Measurements from ENCODE around the gene NEU1.

- no peak for TF ChIP-seq ARNTL (CRISPR knock-in tag; IDR thresholded peaks at IDR 0.05; ENCODE audit: borderline replicate concordance, low read depth)
- no peak for TF ChIP-seq RARB (CRISPR knock-in tag; IDR thresholded peaks at IDR 0.05)
- TF ChIP-seq SNAI2 (CRISPR knock-in tag; IDR thresholded peaks at IDR 0.05), result no peak
- TF ChIP-seq ZFP3 (CRISPR knock-in tag; IDR thresholded peaks at IDR 0.05), result no peak
- TF ChIP-seq PATZ1 (CRISPR knock-in tag; IDR thresholded peaks at IDR 0.05; ENCODE audit: borderline replicate concordance), result no peak
- no peak for TF ChIP-seq POU6F1 (CRISPR knock-in tag; IDR thresholded peaks at IDR 0.05; ENCODE audit: borderline replicate concordance, low read depth)
- TF ChIP-seq ZFP30 (CRISPR knock-in tag; IDR thresholded peaks at IDR 0.05), result no peak
- TF ChIP-seq OSR1 (CRISPR knock-in tag; IDR thresholded peaks at IDR 0.05), result no peak
- no peak for TF ChIP-seq TSHZ2 (CRISPR knock-in tag; IDR thresholded peaks at IDR 0.05)
- no peak for TF ChIP-seq BACH2 (CRISPR knock-in tag; IDR thresholded peaks at IDR 0.05; ENCODE audit: borderline replicate concordance)
- TF ChIP-seq TOX (CRISPR knock-in tag; IDR thresholded peaks at IDR 0.05; ENCODE audit: borderline replicate concordance), result no peak
- no peak for TF ChIP-seq PPARA (CRISPR knock-in tag; IDR thresholded peaks at IDR 0.05; ENCODE audit: borderline replicate concordance)
- TF ChIP-seq ESRRG (CRISPR knock-in tag; IDR thresholded peaks at IDR 0.05), result no peak
- no peak for TF ChIP-seq ZNF565 (CRISPR knock-in tag; conservative IDR thresholded peaks at IDR 0.05; ENCODE audit: low read depth)
These were observed 42.4 kb upstream of the NEU1 start for GRCh38 chr6:31905041-31905440.
